Measurements from ENCODE around the gene ARHGEF2. TPM values are rescaled to one million over a fixed set of nuclear protein-coding genes. Genes with fewer than 3 reads are reported as not detected.

ARHGEF2 gene
- total and polyA plus RNA-seq, 2 experiments from 2014 or later = 30.1 to 46.9 TPM

GRCh38 chr1:155960081-155960745 lies 18.1 kb downstream of the ARHGEF2 start:
- Histone ChIP-seq H2AFZ (no peak overlapping the region), H3K4me2 (no peak overlapping the region), H3K4me1 (ENCODE audit: insufficient read depth) (no peaks in the 10 kb centered on the region), H4K20me1 (ENCODE audit: insufficient read depth, poor library complexity, severe bottlenecking) (no peaks in the 10 kb centered on the region), H3K9me3 (ENCODE audit: low read depth) (no peaks in the 10 kb centered on the region), H3K9me2 (replicated peaks; ENCODE audit: insufficient read depth) (no peaks in the 10 kb centered on the region), H3K79me2 (no peaks in the 10 kb centered on the region), H3K27me3 (no peaks in the 10 kb centered on the region), H3K36me3 (replicated peaks; ENCODE audit: insufficient read depth, low read depth) (no peaks in the 10 kb centered on the region), H3K4me3 (no peak overlapping the region), H3K27ac (no peak overlapping the region)
- WGBS (ENCODE audit: low lambda C conversion rate, missing lambda C conversion rate) = 84% methylated on average over 3 of the region's 3 CpGs
- TF ChIP-seq CTCF (IDR thresholded peaks at IDR 0.05; ENCODE audit: poor library complexity) (no peak), EZH2phosphoT487 (IDR thresholded peaks at IDR 0.05; ENCODE audit: low read depth, severe bottlenecking, unreplicated experiment) (no peak), EZH2 (IDR thresholded peaks at IDR 0.05; ENCODE audit: borderline replicate concordance) (no peak)
- DNase-seq (ENCODE audit: low spot score) = no peak

GRCh38 chr1:155957411-155957915 lies 20.9 kb downstream of the ARHGEF2 start:
- H3K9me3 ChIP-seq (ENCODE audit: low read depth) = no peaks in the 10 kb centered on the region
- no peak overlapping the region for H3K27ac ChIP-seq
- H3K27me3 ChIP-seq = no peaks in the 10 kb centered on the region
- H4K20me1 ChIP-seq (ENCODE audit: insufficient read depth, poor library complexity, severe bottlenecking) = no peaks in the 10 kb centered on the region
- H3K4me1 ChIP-seq (ENCODE audit: insufficient read depth) = no peaks in the 10 kb centered on the region
- DNase-seq (ENCODE audit: low spot score) = no peak
- H3K79me2 ChIP-seq = no peaks in the 10 kb centered on the region
- H3K9me2 ChIP-seq (replicated peaks; ENCODE audit: insufficient read depth) = no peaks in the 10 kb centered on the region
- no peak overlapping the region for H3K4me2 ChIP-seq
- H3K36me3 ChIP-seq (replicated peaks; ENCODE audit: insufficient read depth, low read depth) = no peaks in the 10 kb centered on the region
- TF ChIP-seq EZH2phosphoT487 (IDR thresholded peaks at IDR 0.05; ENCODE audit: low read depth, severe bottlenecking, unreplicated experiment) (no peak), CTCF (IDR thresholded peaks at IDR 0.05; ENCODE audit: poor library complexity) (no peak), EZH2 (IDR thresholded peaks at IDR 0.05; ENCODE audit: borderline replicate concordance) (no peak)
- 98% methylated on average over 12 of the region's 12 CpGs for WGBS (ENCODE audit: low lambda C conversion rate, missing lambda C conversion rate)
- H2AFZ ChIP-seq = no peak overlapping the region
- no peak overlapping the region for H3K4me3 ChIP-seq

GRCh38 chr1:155954645-155955044 lies 23.7 kb downstream of the ARHGEF2 start:
- no peak for DNase-seq (ENCODE audit: low spot score)
- no peaks in the 10 kb centered on the region for H3K36me3 ChIP-seq (replicated peaks; ENCODE audit: insufficient read depth, low read depth)
- WGBS (ENCODE audit: low lambda C conversion rate, missing lambda C conversion rate) = 96% methylated on average over 3 of the region's 3 CpGs

More at GRCh38 chr1:155954645-155955044, 23.7 kb downstream of the ARHGEF2 start:
- Histone ChIP-seq H3K4me1 (ENCODE audit: insufficient read depth) (no peaks in the 10 kb centered on the region), H3K9me2 (replicated peaks; ENCODE audit: insufficient read depth) (no peaks in the 10 kb centered on the region), H3K79me2 (no peaks in the 10 kb centered on the region), H3K4me2 (no peak overlapping the region), H3K4me3 (no peak overlapping the region), H3K27me3 (no peaks in the 10 kb centered on the region), H3K9me3 (ENCODE audit: low read depth) (no peaks in the 10 kb centered on the region), H2AFZ (no peak overlapping the region), H4K20me1 (ENCODE audit: insufficient read depth, poor library complexity, severe bottlenecking) (no peaks in the 10 kb centered on the region), H3K27ac (no peak overlapping the region)
- no peak for TF ChIP-seq EZH2phosphoT487 (IDR thresholded peaks at IDR 0.05; ENCODE audit: low read depth, severe bottlenecking, unreplicated experiment)
- no peak for TF ChIP-seq CTCF (IDR thresholded peaks at IDR 0.05; ENCODE audit: poor library complexity)
- TF ChIP-seq EZH2 (IDR thresholded peaks at IDR 0.05; ENCODE audit: borderline replicate concordance) = no peak

All from hepatocyte (in vitro differentiated cells).